SK-N-SH (cell line): ENCODE data around the gene LINC00237. TPM values are rescaled to one million over a fixed set of nuclear protein-coding genes. Genes with fewer than 3 reads are reported as not detected.

Experiments used
- CTCF ChIA-PET: fragments of 300-600, 350-600 bp; formaldehyde crosslinking; extraction: SDS; loops from one replicate; lab custom pipeline; 2021; lab: Yijun Ruan, JAX
- POLR2A ChIA-PET: fragments of 350-600 bp; sonication (Branson Sonifier 250); formaldehyde crosslinking; extraction: SDS; loops from one replicate; lab custom pipeline; 2020; ENCODE audit warnings: antibody characterized with exemption, inconsistent platforms; lab: Yijun Ruan, JAX
- DNase-seq: peaks from one replicate; pipeline ENCODE4 v3.0.0; 2012
- H2AFZ ChIP-seq: fragments of 200-600 bp; sonication (generic); 2 replicates; pipeline ENCODE4 v1.8.1; 2016; ENCODE audit warnings: antibody characterized with exemption, mild to moderate bottlenecking, low read depth
- H3F3A ChIP-seq: fragments of 200-600 bp; sonication (generic); replicated peaks from 2 replicates; pipeline ENCODE3; 2016; ENCODE audit warnings: antibody characterized with exemption, mild to moderate bottlenecking; ENCODE audit not compliant: insufficient read depth
- H3K27ac ChIP-seq, 2 experiments: fragments of 200-500 bp in 1 of 2; fragments of 200-600 bp in 1 of 2; sonication (Bioruptor generic) in 1 of 2; sonication (generic), shearing (Covaris generic) in 1 of 2; 2 replicates each; pipeline versions ENCODE4 v1.5.1 to v1.6.1; 2014 to 2016; ENCODE audit warnings: low read depth in 2 of 2, inconsistent platforms in 1 of 2, low read length in 1 of 2, mild to moderate bottlenecking in 1 of 2, mixed read lengths in 1 of 2
- H3K27me3 ChIP-seq: fragments of 200-600 bp; sonication (generic), shearing (Covaris generic); 2 replicates; pipeline ENCODE4 v1.6.1; 2016; ENCODE audit warnings: mixed run types; ENCODE audit not compliant: insufficient read depth
- H3K36me3 ChIP-seq, 2 experiments: fragments of 200-500 bp in 1 of 2; fragments of 200-600 bp in 1 of 2; sonication (Bioruptor generic) in 1 of 2; sonication (generic) in 1 of 2; replicated peaks in 1 of 2; 2 replicates each; pipeline versions ENCODE3 to v1.5.1; 2014 to 2016; ENCODE audit warnings: low read length in 1 of 2, mild to moderate bottlenecking in 1 of 2; ENCODE audit not compliant: insufficient read depth in 2 of 2, control insufficient read depth in 1 of 2
- H3K4me1 ChIP-seq, 2 experiments: fragments of 200-500 bp in 1 of 2; fragments of 200-600 bp in 1 of 2; sonication (Bioruptor generic) in 1 of 2; sonication (generic), shearing (Covaris generic) in 1 of 2; 2 replicates each; pipeline versions ENCODE4 v1.5.1 to v1.6.1; 2014 to 2016; ENCODE audit warnings: low read depth in 1 of 2, low read length in 1 of 2, mixed run types in 1 of 2; ENCODE audit not compliant: insufficient read depth in 2 of 2, control insufficient read depth in 1 of 2
- H3K4me2 ChIP-seq: fragments of 200-600 bp; sonication (generic), shearing (Covaris generic); 2 replicates; pipeline ENCODE4 v1.6.1; 2017; ENCODE audit warnings: mixed run types
- H3K4me3 ChIP-seq, 2 experiments: fragments of 200-500 bp in 1 of 2; fragments of 200-600 bp in 1 of 2; sonication (Bioruptor generic) in 1 of 2; sonication (generic), shearing (Covaris generic) in 1 of 2; 2 replicates each; pipeline versions ENCODE4 v1.5.1 to v1.8.1; 2014 to 2016; ENCODE audit warnings: low read depth in 2 of 2, inconsistent platforms in 1 of 2, low read length in 1 of 2, mild to moderate bottlenecking in 1 of 2, mixed read lengths in 1 of 2, moderate library complexity in 1 of 2
- H3K79me2 ChIP-seq: fragments of 200-600 bp; sonication (generic); 2 replicates; pipeline ENCODE4 v1.8.1; 2017; ENCODE audit warnings: mild to moderate bottlenecking; ENCODE audit not compliant: insufficient read depth
- H3K9ac ChIP-seq: fragments of 200-600 bp; sonication (generic); 2 replicates; pipeline ENCODE4 v1.6.1; 2017; ENCODE audit warnings: mixed run types
- H3K9me2 ChIP-seq: fragments of 200-600 bp; sonication (generic); 2 replicates; pipeline ENCODE4 v1.6.1; 2017; ENCODE audit warnings: mixed run types
- H3K9me3 ChIP-seq: fragments of 200-600 bp; sonication (generic); 2 replicates; pipeline ENCODE4 v1.6.1; 2017; ENCODE audit warnings: mixed run types, mild to moderate bottlenecking, moderate library complexity
- H4K20me1 ChIP-seq: fragments of 200-600 bp; sonication (generic); 2 replicates; pipeline ENCODE4 v1.6.1; 2017; ENCODE audit warnings: mild to moderate bottlenecking, mixed run types; ENCODE audit not compliant: insufficient read depth
- CHD2 ChIP-seq: fragments of 150-350 bp; IDR thresholded peaks from 2 replicates; pipeline ENCODE4 v1.6.1; 2018; ENCODE audit warnings: low read length; ENCODE audit not compliant: partially characterized antibody
- CTCF ChIP-seq: fragments of 200-600 bp; sonication (generic); IDR thresholded peaks from 2 replicates; pipeline ENCODE4 v1.6.1; 2017; ENCODE audit warnings: antibody characterized with exemption, mild to moderate bottlenecking, moderate library complexity
- EP300 ChIP-seq, 2 experiments: IDR thresholded peaks; 2 replicates each; pipeline versions ENCODE4 v1.4.0 to v1.6.1; 2012; ENCODE audit warnings: borderline replicate concordance in 1 of 2, low read depth in 1 of 2, low read length in 1 of 2
- EZH2phosphoT487 ChIP-seq: fragments of 200-600 bp; sonication (generic); IDR thresholded peaks from 2 replicates; pipeline ENCODE4 v1.6.1; 2017; ENCODE audit warnings: low read depth, mixed run types, mild to moderate bottlenecking, antibody characterized with exemption, moderate library complexity, borderline replicate concordance
- FOXJ3 ChIP-seq: sonication (generic); formaldehyde crosslinking; IDR thresholded peaks from 2 replicates; pipeline ENCODE4 v1.5.1; 2020; ENCODE audit warnings: mild to moderate bottlenecking, missing genetic modification reagents
- GABPA ChIP-seq: IDR thresholded peaks from 2 replicates; pipeline ENCODE4 v1.4.0; 2012; ENCODE audit warnings: low read depth, mild to moderate bottlenecking
- GATA2 ChIP-seq: sonication (generic); formaldehyde crosslinking; IDR thresholded peaks from 2 replicates; pipeline ENCODE4 v1.5.0; 2020; ENCODE audit warnings: mild to moderate bottlenecking, missing genetic modification reagents
- JUND ChIP-seq: IDR thresholded peaks from 2 replicates; pipeline ENCODE4 v1.4.0; 2012
- MXI1 ChIP-seq: IDR thresholded peaks from 2 replicates; pipeline ENCODE4 v1.6.1; 2012; ENCODE audit warnings: mild to moderate bottlenecking, low read depth, low read length, improper control_type of control experiment
- POLR2AphosphoS5 ChIP-seq: IDR thresholded peaks from 2 replicates; pipeline ENCODE4 v1.6.1; 2012; ENCODE audit warnings: low read depth, low read length
- RAD21 ChIP-seq: IDR thresholded peaks from 2 replicates; pipeline ENCODE4 v1.6.1; 2012; ENCODE audit warnings: mild to moderate bottlenecking, low read length
- REST ChIP-seq: IDR thresholded peaks from 2 replicates; pipeline ENCODE4 v1.6.1; 2012; ENCODE audit warnings: mild to moderate bottlenecking, low read depth, low read length, moderate library complexity
- SIN3A ChIP-seq: IDR thresholded peaks from 2 replicates; pipeline ENCODE4 v1.6.1; 2012; ENCODE audit warnings: low read depth, mild to moderate bottlenecking, low read length, moderate library complexity, borderline replicate concordance
- TAF1 ChIP-seq: IDR thresholded peaks from 2 replicates; pipeline ENCODE4 v1.6.1; 2012; ENCODE audit warnings: low read depth, mild to moderate bottlenecking, low read length, moderate library complexity, borderline replicate concordance
- USF1 ChIP-seq: IDR thresholded peaks from 2 replicates; pipeline ENCODE4 v1.4.0; 2012; ENCODE audit warnings: low read depth, borderline replicate concordance
- USF2 ChIP-seq: fragments of 150-350 bp; IDR thresholded peaks from 2 replicates; pipeline ENCODE4 v1.6.1; 2017; ENCODE audit warnings: antibody characterized with exemption, low read length, low read depth, borderline replicate concordance
- ZBTB33 ChIP-seq: IDR thresholded peaks from 2 replicates; pipeline ENCODE4 v1.4.0; 2012; ENCODE audit warnings: low read depth, borderline replicate concordance
- WGBS: methylation state at CpG from one replicate; pipeline ENCODE4 v1.1.6; 2017; ENCODE audit warnings: low lambda C conversion rate; 5-methylcytosine and 5-hydroxymethylcytosine counted together
- polyA plus RNA-seq, 3 experiments: library from polyadenylated mRNA; depleted of rRNA; stranded (reverse); fragments of >200 nt; gene quantifications; 2 replicates each; pipeline ENCODE4 v1.2.3, GENCODE V29; 2012

Gene LINC00237
- polyA plus RNA-seq, 1 of the 3 experiments (the other 2 are of a cell fraction) = not detected

- Histone ChIP-seq H2AFZ (no peak overlapping the region), H3K27me3 (no peaks in the 10 kb centered on the region), H4K20me1 (no peaks in the 10 kb centered on the region), H3K9me2 (no peaks in the 10 kb centered on the region), H3F3A (peaks cover 3% of the 10 kb centered on the region), H3K9me3 (no peaks in the 10 kb centered on the region), H3K79me2 (no peaks in the 10 kb centered on the region), H3K4me2 (no peak overlapping the region), H3K9ac (no peak overlapping the region), H3K4me3 (no peak overlapping the region), H3K36me3 (no peaks in the 10 kb centered on the region), H3K4me1 (peaks cover 0 to 18% of the 10 kb centered on the region in 2 experiments; a peak in 2 of 4 replicates), H3K27ac (no peak overlapping the region)
- 0 out of 2 replicates have a peak, but pooled peaks have one; percentile 45 for TF ChIP-seq USF1
- TF ChIP-seq EZH2phosphoT487 = no peak
- CTCF ChIA-PET = interaction anchor here (1.8 kb wide), 1 partner anchor 88 kb away, joined by 6 read pairs; no protein-coding TSS in a partner anchor
- WGBS = 36% methylated on average over 1 of the region's 1 CpG
- no peak for DNase-seq
- POLR2A ChIA-PET = no interaction called here
These were observed 41.4 kb upstream of the LINC00237 start for GRCh38 chr20:21147593-21147992.

- Histone ChIP-seq H3K4me2 (no peak overlapping the region), H3K9ac (no peak overlapping the region), H3K79me2 (no peaks in the 10 kb centered on the region), H3F3A (peaks cover 3% of the 10 kb centered on the region), H3K27me3 (no peaks in the 10 kb centered on the region), H3K9me2 (no peaks in the 10 kb centered on the region), H3K36me3 (no peaks in the 10 kb centered on the region), H3K4me1 (peaks cover 0 to 20% of the 10 kb centered on the region in 2 experiments; a peak in 2 of 4 replicates), H2AFZ (no peak overlapping the region), H3K9me3 (no peaks in the 10 kb centered on the region), H4K20me1 (no peaks in the 10 kb centered on the region), H3K27ac (no peak overlapping the region; a peak in 1 of 4 replicates), H3K4me3 (no peak overlapping the region)
- POLR2A ChIA-PET = no interaction called here
- no peak for TF ChIP-seq JUND
- no peak for TF ChIP-seq CHD2
- no peak for TF ChIP-seq TAF1
- no peak for TF ChIP-seq EZH2phosphoT487
- TF ChIP-seq REST = no peak
- TF ChIP-seq CTCF = no peak
- TF ChIP-seq MXI1 = no peak
- TF ChIP-seq EP300 (IDR thresholded peaks at IDR 0.05; ENCODE audit: borderline replicate concordance in 1 of 2, low read depth in 1 of 2, low read length in 1 of 2) = no peak
- TF ChIP-seq GATA2 (CRISPR knock-in tag) = no peak
- no peak for TF ChIP-seq FOXJ3 (CRISPR knock-in tag)
- no peak for TF ChIP-seq POLR2AphosphoS5
- no peak for TF ChIP-seq USF2
- TF ChIP-seq ZBTB33 = no peak
- no peak for TF ChIP-seq RAD21
- TF ChIP-seq SIN3A = no peak
- TF ChIP-seq GABPA = no peak
- WGBS = 80% methylated on average over 4 of the region's 4 CpGs
- CTCF ChIA-PET = interaction anchor here (1.3 kb wide), 1 partner anchor 17 kb away, joined by 3 read pairs; no protein-coding TSS in a partner anchor
- DNase-seq = no peak
These were observed 40.1 kb upstream of the LINC00237 start for GRCh38 chr20:21146215-21146614.
